ENCODE measurements around the gene FOXP1.
"Not testable (repeated sequence)": the region's sequence is repeated elsewhere in the genome, so short reads cannot be mapped to it uniquely, and the experiment has no call there.

FOXP1 gene

DNA sequence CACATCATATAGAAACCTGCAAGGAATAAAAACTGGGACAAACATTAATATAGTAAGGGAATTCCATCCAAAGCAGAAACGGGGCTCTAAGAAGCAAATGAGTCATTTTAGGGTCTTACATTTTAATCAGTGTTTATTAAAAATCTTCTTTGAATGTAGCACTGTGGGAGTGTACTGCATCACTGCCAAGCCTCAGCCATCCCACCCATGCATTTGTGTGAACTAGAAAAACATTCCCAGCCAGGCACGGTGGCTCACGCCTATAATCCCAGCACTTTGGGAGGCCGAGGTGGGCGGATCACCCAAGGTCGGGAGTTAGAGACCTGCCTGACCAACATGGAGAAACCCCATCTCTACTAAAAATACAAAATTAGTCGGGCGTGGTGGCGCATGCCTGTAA, 57.1 kb downstream of the FOXP1 start:
- not testable (repeated sequence) for DNase-seq

DNA sequence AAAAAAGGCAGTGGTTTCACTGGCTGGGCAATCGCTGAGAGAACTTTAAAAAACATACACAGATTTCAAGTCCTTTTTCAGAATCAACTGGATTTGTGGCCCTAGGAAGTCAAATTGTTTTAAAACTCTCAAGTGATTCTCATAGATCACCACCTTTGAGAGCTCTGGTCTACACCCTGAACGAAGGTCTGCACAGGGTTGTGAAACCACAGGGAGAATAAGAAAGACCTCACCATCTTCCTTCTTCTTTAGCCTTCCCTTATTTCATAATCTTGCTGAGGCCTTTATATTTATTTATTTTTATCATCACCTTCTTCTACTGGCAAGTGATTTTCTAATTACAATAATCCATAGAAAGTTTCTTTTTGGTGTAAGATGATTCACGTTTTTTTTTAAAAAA, 58.1 kb downstream of the FOXP1 start:
- DNase-seq = no peak

DNA sequence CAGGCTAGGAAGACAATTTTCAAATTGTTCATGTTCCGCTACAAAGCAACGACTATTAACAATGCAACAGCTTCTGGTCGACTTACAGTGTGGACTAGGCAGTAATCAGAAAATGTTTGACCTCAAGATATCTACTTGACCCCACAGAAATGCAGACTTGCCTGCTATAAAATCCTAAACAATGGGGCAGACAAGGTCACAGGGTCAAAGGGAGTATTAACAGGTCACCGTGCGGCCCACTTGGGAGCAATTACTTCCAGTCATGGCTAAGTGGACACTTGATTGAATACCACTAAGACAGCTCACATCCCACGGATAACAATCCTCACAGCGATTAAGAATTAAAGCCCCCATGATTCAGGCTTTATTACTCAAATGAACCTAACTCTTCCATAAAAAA, 58.9 kb downstream of the FOXP1 start:
- no peak for DNase-seq

DNA sequence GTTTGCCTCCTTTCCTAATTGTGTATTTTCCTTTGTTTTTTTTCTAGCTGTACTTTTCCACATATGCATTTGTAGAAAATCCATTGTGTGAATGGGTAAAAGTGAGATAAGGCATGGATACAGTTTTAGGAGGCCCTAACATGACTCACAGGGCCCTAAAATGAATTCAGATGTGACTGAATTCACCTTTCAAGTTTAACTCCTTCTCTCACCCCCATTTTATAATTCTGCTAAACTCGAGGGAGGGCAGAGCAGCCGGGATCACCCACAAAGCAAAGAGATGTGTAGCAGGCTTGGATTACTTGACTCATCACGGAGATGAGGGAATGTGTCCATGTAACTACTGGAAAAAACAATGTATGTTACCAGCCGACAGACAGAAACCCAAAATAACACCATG, 59.9 kb downstream of the FOXP1 start:
- DNase-seq = no peak

DNA sequence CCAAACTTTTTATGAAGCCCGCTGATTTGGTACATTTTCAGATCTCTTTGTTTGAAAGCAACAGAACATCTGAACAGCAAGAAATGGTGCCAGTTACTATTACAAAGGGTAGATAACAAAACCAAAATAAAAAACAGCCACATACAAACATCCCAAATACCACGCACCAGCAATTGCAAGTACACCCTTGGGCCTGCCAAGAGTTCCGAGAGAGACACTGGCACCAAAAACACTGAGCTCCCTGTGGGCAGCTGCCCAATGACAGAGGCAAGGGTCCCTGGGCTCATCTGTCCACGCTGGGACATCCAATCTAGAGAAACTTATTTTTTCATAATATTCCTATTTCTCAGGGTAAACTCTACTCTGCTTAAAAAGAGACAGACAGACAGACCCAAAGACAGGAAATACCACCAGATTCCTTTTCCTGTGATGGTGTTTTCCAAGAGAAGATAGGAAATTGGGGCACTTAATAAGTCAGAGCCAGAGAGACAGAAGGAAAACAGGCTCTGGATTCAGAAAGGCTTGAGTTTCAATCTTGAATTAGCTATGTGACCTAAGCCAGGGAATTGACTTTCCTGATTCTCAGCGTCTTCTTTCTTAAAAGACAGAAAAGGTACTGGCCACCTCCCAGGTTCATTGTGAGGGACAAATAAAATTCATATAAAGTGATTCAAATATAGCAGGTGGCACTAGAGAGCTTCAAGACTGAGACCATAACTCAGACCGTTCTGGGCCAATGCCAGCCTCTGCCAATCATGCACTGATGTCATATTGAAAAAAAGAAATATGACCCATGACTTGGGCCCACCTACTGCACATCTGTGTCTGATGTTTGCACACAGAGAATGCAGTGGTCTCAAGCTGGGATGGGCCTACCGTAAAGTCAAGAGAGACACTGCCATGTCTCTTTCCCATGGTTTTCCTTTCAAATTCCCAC, 61.3 kb downstream of the FOXP1 start:
- peak; percentile 20 for DNase-seq

DNA sequence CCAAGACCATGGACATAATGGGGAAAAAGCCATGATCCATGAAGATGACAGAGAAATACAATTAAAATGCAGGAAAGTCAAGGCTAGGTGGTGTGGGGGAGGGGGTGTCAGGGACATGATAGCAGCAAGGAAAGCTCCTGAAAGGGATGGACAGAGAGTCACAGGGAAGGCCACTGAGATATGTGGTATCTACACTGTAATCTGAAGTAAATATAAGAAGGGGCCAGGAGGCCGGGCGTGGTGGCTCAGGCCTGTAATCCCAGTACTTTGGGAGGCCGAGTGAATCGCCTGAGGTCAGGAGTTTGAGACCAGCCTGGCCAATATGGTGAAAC, 62.5 kb downstream of the FOXP1 start:
- DNase-seq = no peak

DNA sequence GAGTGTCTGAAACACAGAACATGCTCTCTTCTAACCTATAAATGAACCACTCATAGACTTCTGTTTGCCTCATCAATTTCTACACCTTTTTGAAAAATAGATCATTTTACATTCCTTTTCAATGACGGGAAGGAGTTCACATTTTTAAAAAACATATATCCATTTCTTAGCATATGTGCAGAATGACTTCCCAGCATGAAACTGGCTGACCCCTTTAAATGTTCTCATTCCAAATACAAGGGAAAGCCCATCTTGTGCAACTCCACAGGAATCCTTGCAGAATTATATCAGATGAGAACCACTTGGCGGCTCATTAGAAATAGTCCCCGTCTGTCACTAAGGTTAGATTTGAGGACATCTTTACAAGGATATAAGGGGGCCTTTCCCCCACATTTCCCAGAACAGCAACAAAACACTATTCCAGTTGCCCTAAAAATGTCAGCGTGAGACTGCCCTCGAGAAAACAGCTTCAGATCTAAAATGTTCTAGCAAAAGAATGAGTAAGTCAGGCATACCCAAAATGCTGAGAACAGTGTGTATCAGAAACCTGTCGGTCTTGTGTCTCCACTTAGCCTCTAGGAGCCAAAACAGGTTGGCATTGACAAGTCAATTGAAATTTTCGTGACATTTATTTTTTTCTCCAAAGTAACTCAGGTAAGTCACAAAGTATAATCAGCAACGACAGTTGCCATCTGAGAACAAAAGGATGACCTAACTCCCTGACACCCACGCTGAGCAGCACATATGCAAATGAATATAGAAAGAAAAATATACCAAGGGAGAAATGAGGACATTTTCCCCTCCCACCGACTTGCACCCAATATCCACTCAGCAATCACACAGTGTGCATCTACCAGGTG, 63.1 kb downstream of the FOXP1 start:
- no peak for DNase-seq

DNA sequence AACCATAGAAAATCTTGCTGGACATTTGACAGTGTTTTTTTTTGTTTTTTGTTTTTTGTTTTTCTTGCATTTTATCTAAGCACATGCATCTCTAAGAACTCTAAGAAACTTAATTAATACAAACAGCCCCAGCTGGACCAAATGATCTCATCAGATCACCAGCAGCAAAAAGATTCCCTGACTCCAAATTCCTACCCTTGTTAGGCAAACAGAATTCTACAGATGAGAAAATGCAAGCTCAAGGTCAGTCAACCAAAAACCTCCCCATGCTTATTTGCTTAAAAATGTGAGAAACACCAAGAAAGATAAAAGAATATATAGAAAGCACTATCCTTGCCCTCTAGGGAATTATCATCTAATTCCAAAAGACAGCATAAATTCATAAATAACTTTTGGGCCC, 65.4 kb downstream of the FOXP1 start:
- DNase-seq = no peak

DNA sequence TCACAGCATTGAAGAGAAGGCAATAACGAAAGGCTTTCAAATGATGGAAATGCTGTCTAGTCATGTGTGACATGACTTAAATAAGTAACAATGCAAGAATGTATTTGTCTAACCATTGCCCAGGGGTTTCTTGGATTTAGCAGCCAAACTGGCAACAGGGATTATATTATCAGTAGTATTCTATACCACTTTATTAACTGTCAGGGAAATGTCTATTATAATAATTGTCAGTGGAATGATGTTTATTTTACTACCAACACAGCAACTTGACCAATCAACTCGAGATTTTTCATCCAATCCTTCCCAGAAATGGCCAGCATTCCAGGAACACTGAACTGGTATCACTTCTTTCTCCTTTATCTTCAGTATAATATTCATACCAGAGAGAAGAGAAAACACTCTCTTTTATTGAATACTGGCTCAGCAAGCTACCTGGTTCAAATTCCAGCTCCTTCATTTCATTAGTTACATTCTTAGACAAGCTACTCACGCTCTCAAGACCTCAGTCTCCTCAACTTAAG, 66.2 kb downstream of the FOXP1 start:
- no peak for DNase-seq

DNA sequence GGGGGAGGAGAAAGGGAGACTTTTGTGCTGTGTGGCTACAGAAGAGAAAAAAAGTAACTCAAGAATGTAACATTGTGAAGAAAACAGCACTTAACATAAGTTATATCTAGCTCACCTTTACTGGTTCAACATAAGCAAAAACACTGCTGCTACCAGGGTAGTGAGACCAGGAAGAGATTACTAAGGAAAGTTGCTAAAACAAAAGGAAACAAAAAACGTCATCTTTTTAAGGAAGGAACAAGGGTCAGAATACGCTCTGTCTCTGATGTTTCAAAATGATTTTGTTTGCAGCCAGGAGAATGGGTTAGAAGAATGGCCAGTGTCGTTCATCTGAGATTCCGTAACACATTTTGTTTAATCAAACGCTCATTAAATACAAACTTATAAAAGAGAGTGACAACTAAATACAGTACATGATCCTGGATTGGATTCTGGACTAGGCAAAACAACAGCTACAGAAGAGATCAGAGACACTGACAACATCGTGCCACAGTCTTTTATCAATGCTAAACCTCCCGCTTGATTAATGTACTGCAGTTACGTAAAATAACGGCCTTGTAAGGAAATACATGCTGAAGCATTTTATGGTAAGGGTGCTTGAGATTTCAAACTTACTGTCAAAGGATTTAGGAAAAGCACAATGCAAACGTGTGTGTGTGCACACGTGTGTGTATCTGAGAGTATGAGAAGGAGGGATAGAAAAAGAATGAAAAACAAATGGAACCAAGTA, 67.7 kb downstream of the FOXP1 start:
- no peak for DNase-seq

DNA sequence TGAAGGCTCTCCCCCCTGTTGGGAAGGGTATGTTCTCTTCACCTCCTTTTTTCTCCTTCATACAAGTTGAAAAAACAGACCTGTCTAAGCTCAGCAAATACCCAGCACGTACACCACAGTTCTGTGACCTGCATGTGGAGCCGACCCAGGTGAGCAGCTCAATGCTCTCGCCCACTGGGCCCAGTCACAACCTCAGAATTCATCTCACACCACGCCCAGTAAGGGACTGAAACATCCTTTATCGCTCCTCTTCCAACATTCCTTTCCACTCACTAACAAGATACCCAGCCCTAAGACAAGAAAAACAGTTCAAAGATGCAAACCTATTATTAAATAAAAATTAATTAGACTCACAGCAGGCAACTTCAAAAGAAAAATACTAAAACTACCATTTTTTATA, 68.9 kb downstream of the FOXP1 start:
- no peak for DNase-seq

DNA sequence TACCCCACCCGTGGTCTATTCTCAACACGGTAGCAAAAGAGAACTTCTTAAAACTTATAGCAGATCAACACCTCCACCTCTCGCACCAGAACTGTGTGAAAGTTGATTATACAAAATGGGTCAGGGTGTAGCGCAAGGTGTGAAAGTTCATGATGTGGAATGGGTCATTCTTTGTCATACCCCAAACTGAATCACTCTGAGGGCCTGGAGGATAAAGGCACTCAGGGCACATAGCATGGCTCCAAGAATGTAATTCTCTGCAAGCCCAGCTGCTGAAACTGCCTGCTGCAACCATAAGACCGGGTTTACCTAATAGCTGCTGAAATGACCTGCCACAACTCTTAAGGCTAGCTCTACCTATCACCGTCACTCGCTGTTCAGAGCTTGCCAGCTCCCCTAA, 70.0 kb downstream of the FOXP1 start:
- DNase-seq = no peak

DNA sequence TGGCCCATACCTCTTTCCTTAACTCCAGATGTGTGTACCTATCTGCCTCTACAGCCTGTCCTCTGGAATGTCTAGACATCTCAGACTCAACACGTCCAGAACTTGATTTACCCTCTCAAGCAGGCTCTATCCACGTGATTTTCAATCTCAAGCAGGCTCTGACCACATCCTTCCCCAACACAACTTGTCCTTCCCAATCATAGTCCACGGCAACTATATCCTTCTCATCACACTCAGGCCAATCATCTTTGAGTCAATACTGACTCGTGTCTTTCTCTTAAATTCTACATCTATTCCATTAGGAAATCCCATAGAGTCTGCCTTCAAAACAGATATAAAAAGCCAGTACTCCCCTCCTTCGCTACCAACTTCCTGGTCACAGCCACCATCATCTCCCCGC, 70.4 kb downstream of the FOXP1 start:
- no peak for DNase-seq

DNA sequence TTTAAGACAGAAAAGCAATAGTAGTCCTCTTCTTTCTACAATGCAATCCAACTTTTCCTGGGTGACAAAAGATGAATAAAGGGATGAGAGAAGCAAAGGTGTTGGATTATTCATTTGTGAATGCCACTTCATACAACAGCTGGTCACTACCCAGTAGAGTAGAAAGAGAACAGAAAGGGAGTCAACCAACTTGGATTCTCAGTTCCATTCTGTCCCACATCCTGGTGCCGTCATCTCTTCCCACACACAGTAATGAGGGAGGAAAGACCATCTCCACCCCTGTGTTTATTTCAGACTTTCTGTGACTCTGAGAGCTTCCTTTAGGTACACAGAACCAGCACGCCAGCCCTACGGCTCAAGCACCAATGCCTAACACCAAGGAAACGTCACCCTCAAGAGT, 71.0 kb downstream of the FOXP1 start:
- DNase-seq = no peak

DNA sequence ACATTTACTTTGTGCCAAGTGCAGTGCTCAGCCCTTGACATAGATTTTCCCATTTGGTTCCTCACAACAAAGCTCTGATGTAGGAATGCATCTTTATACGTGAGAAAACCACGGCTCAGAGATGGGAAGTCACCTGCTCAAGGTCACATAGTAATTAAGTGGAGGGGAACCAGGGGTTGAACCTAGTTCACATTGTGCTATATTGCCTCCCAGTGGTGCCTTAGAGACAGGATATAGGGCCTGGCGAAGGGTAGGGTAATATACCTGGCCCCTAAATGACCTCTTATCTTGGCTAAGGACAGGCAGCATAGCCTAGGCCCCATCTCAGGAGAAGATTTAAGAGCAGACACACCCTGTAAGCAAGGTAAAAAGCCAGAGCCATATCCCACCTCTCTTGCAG, 71.5 kb downstream of the FOXP1 start:
- DNase-seq = peak; percentile 12

DNA sequence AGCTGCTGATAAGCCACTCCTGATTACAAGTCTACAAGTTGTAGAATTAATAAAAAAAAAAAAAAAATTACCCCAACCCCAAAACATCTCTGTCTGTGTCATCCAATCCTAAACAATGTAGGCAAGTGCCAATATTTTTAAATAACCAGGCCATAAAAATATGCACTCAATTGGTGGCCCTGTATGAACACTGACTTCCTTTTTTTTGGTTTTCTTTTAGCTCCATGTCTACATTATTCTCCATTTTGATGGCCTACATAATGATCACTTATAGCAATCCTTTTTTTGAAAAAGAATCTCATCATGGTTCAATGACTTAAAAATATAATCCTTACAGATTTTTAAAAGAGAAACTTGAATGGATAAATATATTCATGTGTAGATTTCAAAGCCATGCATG, 72.1 kb downstream of the FOXP1 start:
- DNase-seq = no peak

DNA sequence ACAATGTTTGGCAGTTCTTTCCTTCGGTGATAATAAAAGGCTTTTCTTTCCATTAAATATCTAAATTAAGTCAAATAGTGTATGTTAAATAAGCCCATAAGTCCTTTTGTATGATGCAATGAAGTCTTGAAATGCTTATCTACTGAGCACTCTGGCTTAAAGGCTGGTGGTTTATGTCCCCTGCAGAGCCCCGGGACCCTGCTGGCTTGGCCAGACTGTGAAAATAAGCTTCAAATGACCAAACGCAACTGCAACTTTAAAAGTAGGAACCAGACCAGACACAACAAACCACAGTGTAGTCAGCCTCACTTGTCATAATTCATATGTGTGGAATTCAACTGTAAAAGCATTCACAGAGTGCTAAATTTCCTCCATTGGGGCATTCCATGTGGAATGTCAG, 72.5 kb downstream of the FOXP1 start:
- DNase-seq = no peak

DNA sequence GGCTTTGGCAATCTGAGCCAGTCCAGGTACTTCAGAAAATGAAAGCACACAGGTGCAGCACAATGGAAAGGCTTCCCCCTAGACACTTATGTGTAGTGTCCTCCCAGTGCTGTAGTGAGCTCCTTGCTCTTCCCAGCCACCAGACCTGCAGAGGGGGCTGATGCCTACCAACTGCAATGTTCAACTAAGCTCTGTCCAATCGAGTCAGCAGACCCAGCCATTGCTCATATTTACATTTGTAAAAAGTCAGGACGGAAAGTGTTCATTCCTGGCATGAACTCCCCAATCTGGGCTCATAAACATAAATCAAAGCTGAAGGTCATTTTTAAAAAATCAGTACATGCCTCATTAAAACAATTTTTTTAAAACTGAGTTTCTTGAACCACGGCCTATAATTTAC, 73.0 kb downstream of the FOXP1 start:
- DNase-seq = no peak

DNA sequence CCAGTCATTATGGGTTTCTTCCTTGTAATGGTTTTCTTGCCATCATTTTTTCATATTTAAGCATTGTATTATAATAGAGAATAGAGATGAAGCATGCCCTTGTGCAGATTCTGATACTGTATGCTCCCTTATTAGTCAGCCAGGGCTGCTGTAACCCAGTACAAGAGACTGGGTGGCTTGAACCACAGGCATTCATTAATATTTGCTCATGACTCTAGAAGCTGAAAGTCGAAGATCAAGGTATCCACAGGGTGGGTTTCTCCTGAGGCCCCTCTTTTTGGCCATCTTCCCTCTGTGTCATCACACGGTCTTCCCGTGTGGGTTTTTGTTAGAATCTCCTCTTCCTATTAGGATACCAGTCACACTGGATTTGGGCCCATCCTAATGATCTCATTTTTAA, 74.5 kb downstream of the FOXP1 start:
- no peak for DNase-seq

DNA sequence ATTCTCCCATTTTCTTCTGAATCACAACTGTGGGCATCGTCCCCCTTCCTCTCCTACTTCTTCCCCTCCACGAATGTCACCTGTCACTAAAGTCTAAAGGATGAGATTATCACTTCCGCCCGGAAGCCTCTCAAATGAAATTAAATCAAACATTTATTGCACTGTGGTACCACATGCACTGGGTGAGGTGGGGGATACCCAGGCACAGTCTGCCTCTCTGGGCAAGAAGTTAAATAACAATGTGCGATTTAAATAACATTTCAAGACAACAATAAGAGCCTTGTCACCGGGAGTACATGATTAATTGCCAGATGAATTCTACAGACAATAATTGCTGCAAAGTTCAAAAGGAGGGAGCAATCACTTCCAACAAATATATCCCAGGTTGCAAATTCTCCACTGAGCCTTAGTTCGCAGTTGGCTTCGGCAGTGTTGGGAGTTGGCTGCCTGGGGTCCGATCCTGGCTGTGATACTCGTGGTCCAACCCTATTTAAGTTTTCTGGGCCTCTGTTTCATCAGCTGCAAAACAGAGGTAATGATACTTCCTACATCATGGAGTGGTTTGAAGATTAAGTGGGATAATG, 77.7 kb downstream of the FOXP1 start:
- no peak for DNase-seq

DNA sequence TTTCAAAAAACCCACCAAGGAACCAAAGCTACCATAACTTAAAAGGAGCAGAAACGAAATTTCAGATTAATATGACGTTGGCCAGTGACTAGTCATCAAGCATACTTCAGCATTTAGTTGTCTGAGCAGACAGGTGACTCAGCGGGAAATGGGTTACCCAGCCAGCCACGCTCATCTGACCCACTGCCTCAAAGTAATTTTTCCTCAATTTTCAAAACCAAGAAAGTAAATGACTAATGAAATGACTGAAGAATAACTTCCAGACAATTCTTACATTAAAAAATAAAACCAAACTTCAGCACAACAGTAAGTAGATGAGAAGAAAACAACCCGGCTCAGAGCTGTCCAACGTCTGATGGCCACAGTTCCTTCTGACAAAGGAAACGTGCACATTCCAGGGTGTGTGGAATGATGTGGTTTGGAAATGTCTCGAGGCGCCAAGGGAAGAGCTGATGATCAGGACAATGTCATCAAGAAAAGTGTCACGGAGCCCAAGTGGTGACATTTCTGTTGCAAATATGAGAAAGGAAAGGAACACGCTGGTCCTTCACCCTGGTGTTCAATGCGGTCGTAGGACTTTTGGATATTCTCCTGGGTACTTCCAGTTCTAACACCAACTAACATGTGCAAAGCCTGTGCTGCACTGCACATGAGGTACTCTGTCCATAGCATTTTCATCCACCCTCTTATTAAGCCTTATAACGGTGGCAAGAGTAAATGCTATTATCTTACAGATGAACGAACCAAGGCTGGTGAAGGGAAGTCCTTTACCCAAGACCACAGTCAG, 79.1 kb downstream of the FOXP1 start:
- DNase-seq = no peak

Data from NCI-H69 (cell line).